GM19239 (cell line): Measurements from ENCODE around the gene VPS9D1.
A peak's percentile ranks its signal among the peaks of the same experiment; 100 is the strongest.

ENCODE experiments used
- DNase-seq: peaks from one replicate; pipeline ENCODE4 v3.0.0; 2011; ENCODE audit warnings: low spot score; ENCODE audit not compliant: insufficient read length
- FAIRE-seq: peaks from 2 replicates; lab custom pipeline; 2011; peaks lifted over from hg19 to GRCh38; lab: Jason Lieb, UNC

VPS9D1 gene

DNA sequence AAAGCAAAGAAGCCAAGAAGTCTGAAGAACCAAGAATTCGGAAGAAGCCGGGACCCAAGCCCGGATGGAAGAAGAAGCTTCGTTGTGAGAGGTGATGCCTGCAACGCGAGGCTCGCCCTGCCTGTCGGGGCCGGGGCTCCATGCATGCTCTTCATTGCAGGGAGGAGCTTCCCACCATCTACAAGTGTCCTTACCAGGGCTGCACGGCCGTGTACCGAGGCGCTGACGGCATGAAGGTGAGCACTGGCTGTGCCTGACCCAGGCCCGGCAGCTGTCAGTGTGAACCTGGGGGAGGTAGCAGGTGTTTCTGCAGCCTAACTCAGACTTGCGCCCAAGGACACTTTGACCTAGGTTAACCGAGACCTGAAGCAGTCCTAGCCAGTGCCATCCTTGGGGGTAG is 12.6 kb upstream of the VPS9D1 start:
- no peak for FAIRE-seq
- DNase-seq: no peak

DNA sequence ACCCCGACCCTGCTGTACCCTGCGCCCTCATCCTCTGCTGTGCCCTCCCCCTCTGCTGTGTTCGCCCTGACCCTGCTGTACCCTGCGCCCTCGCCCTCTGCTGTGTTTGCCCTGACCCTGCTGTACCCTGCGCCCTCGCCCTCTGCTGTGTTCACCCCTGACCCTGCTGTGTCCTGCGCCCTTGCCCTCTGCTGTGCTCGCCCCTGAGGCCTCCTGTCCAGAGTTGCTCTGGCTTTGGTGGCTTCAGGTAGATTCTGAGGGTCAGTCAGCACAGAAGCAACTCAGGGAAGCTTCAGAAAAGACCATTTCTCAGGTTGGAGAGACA is 12.2 kb upstream of the VPS9D1 start:
- DNase-seq (no peak), FAIRE-seq (no peak)

DNA sequence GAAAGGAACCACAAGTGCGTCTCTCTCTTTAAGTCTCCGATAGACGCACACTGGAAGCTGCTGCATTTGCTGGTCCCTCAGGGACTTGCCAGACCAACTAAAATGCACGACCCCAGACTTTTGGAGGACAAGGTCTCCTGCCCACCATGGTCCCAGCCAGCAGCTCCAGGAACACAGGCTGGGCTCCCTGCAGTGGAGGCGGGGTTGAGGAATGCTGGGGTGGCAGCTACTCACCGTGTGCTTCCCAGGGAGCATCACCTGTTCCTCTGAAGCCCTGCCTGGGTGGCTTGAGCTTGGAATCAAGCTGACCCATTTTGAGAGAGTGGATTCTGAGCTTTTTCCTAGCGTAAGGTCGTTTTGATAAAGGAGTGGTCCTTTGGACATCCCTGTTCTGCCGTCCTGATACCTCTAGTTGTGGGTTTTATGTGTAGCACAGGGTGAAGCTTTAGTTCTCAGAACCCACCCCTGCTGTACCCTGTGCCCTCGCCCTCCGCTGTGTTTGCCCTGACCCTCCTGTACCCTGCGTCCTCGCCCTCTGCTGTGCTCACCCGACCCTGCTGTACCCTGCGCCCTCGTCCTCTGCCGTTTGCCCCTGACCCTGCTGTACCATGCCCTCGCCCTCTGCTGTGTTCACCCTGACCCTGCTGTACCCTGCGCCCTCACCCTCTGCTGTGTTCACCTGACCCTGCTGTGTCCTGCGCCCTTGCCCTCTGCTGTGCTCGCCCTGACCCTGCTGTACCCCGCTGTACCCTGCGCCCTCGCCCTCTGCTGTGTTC is 11.6 kb upstream of the VPS9D1 start:
- DNase-seq (no peak), FAIRE-seq (no peak)

DNA sequence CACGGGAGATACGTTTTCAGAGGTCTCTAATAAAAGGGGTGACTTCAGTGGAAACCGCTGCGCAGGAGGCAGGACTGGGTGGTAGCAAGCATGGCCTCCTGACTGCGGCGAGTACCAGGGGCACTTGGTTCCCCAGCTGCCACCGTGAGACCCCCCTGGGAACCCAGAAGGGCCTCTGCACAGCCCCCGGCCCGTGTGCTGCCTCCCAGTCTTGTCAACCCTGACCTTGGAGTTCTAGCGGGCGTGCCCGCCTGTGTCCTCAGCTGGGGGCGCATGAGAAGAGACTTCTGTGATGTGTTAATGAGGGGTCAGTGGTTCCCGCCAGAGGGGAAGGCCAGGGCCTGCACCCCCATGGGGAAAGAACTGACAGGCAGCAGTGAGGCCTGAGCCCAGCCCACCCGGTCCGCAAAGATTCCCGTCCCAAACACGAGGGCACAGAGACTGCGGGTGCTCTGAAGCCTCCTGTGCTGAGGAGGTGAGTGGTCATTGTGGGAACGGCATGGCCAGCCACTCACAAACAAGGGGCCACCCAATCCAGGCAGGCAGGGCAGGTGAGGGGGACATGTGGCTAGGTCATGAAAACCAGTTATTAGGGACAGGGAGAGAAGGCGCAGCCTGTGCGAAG is 10.0 kb upstream of the VPS9D1 start:
- FAIRE-seq (no peak), DNase-seq (no peak)

GRCh38 chr16:89729863-89730593 is 9.3 kb upstream of the VPS9D1 start:
- DNase-seq (no peak), FAIRE-seq (no peak)

GRCh38 chr16:89729293-89729692 is 8.6 kb upstream of the VPS9D1 start:
- FAIRE-seq (no peak), DNase-seq (no peak)

- FAIRE-seq: no peak
- no peak for DNase-seq
Measured at GRCh38 chr16:89727406-89728120, 6.9 kb upstream of the VPS9D1 start.

GRCh38 chr16:89723279-89724250 is 2.9 kb upstream of the VPS9D1 start:
- no peak for FAIRE-seq
- DNase-seq: no peak

DNA sequence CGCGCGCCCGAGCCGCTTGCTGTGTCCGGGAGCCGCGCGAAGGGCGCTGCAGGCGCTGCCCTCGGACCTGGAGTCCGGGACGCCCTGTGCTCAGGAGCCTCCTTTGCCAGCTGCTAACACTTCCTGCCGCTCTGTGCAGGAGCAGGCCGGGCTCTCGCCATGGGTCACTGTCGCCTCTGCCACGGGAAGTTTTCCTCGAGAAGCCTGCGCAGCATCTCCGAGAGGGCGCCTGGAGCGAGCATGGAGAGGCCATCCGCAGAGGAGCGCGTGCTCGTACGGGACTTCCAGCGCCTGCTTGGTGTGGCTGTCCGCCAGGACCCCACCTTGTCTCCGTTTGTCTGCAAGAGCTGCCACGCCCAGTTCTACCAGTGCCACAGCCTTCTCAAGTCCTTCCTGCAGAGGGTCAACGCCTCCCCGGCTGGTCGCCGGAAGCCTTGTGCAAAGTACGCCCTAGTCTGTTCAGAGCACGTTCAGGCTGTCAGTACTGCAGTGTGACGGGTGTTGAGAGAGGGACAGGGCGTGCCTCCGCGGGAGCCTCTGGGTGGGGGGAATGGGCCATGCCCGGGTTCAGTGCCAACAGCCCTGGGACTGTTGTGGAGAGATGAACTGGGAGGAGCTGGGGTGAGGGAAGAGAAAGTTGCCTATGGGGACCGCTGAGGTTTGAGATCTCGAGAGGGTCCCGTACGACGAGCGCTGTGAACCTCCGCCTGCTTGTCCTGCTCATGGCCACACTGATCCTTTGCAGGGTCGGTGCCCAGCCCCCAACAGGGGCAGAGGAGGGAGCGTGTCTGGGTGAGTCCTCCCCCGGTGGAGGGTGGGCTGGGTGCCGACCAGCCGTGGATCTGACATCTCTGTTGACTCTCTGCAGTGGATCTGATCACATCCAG is 1.9 kb upstream of the VPS9D1 start:
- FAIRE-seq (peak; percentile 90), DNase-seq (no peak)

DNA sequence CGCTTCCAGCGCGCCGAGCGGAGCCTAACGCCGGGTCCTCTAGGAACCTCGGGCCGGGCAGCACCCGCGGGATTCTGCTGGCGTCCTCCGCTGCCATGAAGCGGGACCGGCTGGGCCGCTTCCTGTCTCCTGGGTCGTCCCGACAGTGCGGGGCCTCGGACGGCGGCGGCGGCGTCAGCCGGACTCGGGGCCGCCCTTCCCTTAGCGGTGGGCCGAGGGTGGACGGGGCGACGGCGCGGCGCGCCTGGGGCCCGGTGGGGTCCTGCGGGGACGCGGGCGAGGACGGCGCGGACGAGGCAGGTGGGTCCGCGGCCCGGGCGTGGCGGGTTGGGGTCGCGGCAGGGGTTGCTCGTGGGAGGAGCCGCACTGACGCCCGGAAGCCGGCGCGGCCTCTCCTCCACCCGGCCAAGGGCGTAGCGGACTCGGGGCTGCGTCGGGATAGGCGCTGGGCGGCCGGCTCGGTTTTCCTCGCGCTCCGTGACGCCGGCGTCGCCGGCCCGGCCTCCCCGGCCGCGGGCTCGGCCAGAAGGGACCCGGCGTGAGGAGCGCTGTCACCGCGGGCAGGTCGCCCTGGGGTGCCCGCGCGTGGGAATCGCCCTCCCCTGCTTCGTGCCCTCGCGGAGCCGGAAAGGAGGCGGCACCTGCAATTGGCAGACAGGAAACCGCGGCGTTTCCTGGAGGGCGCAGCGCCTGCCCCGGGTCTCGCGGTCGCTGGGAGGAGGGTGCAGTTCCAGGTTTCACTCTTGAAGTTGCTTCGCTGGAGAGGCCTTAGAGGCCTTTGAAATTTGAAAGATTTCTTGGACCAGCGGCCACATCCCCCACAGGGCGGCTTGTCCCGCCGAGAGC is 1.1 kb upstream of the VPS9D1 start:
- peak; percentile 82 for FAIRE-seq
- DNase-seq: peak; percentile 56

GRCh38 chr16:89720551-89720812 is 216 bp downstream of the VPS9D1 start:
- FAIRE-seq (no peak), DNase-seq (no peak)

DNA sequence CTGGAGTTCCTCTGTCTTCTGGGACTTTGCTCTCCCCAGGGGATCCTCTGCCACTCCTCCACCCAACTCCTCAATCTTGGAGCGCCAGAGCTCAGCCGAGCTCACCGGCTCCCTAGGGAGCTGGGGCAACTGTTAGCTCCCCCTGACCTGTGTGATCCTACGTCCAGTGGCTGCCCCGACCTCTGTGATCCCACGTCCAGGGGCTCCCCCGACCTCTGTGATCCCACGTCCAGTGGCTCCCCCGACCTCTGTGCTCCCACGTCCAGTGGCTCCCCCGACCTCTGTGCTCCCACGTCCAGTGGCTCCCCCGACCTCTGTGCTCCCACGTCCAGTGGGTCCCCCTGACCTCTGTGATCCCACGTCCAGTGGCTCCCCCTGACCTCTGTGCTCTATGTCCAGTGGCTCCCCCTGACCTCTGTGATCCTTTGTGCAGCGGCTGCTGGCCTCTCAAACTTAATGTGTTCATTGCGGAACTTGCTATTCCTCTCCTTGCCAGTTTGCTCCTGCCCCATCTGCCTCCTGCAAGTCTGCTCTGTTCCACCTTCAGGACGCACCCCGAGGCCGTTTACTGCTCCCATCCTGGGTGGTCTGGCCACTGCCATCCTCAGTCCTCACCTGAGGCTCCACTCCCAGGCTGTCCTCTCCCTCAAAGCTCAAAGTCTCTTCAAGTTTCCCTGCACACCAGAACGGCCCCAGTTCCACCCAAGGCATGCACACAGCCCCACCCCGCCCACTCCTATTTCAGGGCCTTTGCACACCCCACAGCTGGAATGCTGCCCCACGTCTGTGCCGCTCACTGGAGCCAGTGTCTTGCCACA is 2.8 kb downstream of the VPS9D1 start:
- FAIRE-seq (no peak), DNase-seq (no peak)

- no peak for FAIRE-seq
- no peak for DNase-seq
Measured at GRCh38 chr16:89716916-89717687, 3.6 kb downstream of the VPS9D1 start.

- DNase-seq (no peak), FAIRE-seq (no peak)
Measured at GRCh38 chr16:89716493-89716892, 4.2 kb downstream of the VPS9D1 start.

GRCh38 chr16:89712274-89712781 is 8.4 kb downstream of the VPS9D1 start:
- FAIRE-seq: peak; percentile 26
- DNase-seq: no peak

GRCh38 chr16:89711601-89712273 is 9.0 kb downstream of the VPS9D1 start:
- DNase-seq (peak; percentile 98), FAIRE-seq (peak; percentile 65)
